Measurements from ENCODE around the gene SLC25A24.

- TF ChIP-seq CTCF (IDR thresholded peaks at IDR 0.05; ENCODE audit: insufficient read depth, low read length, poor library complexity, severe bottlenecking) (no peak), EZH2phosphoT487 (conservative IDR thresholded peaks at IDR 0.05; ENCODE audit: low read length) (no peak)
Measured at GRCh38 chr1:108096089-108096488, 104.1 kb downstream of the SLC25A24 start.

Data from SU-DHL-6 (cell line).